ENCODE measurements around the gene CCDC141.

- no peak for TF ChIP-seq POLR2A (IDR thresholded peaks at IDR 0.05)
- no peak for TF ChIP-seq CTCF (IDR thresholded peaks at IDR 0.05)
- no peak for TF ChIP-seq EP300 (IDR thresholded peaks at IDR 0.05)
These were observed 25.5 kb downstream of the CCDC141 start for GRCh38 chr2:179024445-179024844.
